Measurements from ENCODE around the gene NBAS.
A peak's percentile ranks its signal among the peaks of the same experiment; 100 is the strongest.

DNA sequence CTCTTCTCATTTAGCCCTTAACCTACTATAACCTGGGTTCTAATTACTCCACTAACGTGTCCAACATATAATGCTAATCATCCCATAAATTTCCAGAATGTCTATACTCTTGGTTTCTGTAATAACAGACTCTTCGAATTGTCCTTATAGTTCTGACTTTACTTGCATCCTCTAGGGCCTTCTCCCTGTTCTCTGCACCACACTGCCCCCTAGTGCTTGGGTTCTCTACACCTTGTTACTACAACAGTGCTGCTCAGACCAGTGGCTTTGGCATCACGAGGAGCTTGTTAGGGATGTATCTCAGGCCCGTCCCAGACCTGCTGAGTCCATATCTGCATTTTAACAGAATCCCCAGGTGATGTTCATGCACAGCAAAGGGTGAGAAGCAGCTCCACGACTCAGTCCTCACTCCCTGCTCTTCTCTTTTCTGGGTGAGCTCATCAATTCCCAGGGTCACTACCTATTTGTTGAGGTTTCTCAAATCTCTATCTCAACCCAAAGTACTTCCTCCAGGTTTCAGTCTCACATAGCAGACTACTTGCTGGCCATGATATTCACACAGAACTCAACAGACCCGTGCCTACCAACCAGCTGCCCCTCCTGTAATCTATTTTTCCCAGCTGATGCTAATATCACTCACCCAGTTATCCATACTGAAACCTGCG is 16.1 kb upstream of the NBAS start:
- TF ChIP-seq, protein P1, sequence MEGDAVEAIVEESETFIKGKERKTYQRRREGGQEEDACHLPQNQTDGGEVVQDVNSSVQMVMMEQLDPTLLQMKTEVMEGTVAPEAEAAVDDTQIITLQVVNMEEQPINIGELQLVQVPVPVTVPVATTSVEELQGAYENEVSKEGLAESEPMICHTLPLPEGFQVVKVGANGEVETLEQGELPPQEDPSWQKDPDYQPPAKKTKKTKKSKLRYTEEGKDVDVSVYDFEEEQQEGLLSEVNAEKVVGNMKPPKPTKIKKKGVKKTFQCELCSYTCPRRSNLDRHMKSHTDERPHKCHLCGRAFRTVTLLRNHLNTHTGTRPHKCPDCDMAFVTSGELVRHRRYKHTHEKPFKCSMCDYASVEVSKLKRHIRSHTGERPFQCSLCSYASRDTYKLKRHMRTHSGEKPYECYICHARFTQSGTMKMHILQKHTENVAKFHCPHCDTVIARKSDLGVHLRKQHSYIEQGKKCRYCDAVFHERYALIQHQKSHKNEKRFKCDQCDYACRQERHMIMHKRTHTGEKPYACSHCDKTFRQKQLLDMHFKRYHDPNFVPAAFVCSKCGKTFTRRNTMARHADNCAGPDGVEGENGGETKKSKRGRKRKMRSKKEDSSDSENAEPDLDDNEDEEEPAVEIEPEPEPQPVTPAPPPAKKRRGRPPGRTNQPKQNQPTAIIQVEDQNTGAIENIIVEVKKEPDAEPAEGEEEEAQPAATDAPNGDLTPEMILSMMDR (IDR thresholded peaks at IDR 0.05; ENCODE audit: insufficient read depth, low read depth, low read length): peak; percentile 85
- TF ChIP-seq EZH2 (IDR thresholded peaks at IDR 0.05; ENCODE audit: insufficient read depth, low read length): no peak

Measured in astrocyte (in vitro differentiated cells and primary cell).